CD4-positive, alpha-beta T cell treated with Interferon alpha-2 for 1 hour (primary cell): ENCODE data around the gene CHL1.

ENCODE experiments used
- DNase-seq, 2 donors: peaks; one replicate each; pipeline ENCODE4 v3.0.0-alpha.2; 2020 to 2022

Gene CHL1

GRCh38 chr3:196311-197148, at the start of gene CHL1:
Gene CHL1, plus strand, starts transcription at chr3:196763. Its CDS starts 123,014 bp downstream, at chr3:319777.
- no peak for DNase-seq

- no peak for DNase-seq
These were observed 44.9 kb upstream of the CHL1 start for GRCh38 chr3:151614-152189.

GRCh38 chr3:159974-160373, 36.6 kb upstream of the CHL1 start:
- no peak for DNase-seq

- DNase-seq, result no peak
These were observed 30.5 kb upstream of the CHL1 start for GRCh38 chr3:166071-166470.

GRCh38 chr3:166799-167198, 29.8 kb upstream of the CHL1 start:
- DNase-seq, result no peak

GRCh38 chr3:173886-174285, 22.7 kb upstream of the CHL1 start:
- DNase-seq, result no peak

- no peak for DNase-seq
These were observed 11.6 kb upstream of the CHL1 start for GRCh38 chr3:184976-185375.

GRCh38 chr3:192215-192929, 4.2 kb upstream of the CHL1 start:
- no peak for DNase-seq

GRCh38 chr3:194001-194400, 2.6 kb upstream of the CHL1 start:
- DNase-seq, result no peak

GRCh38 chr3:194421-194820, 2.1 kb upstream of the CHL1 start:
- no peak for DNase-seq

GRCh38 chr3:195666-196065, 897 bp upstream of the CHL1 start:
- no peak for DNase-seq

- DNase-seq, result no peak
These were observed 725 bp downstream of the CHL1 start for GRCh38 chr3:197149-197827.

- no peak for DNase-seq
These were observed 1.4 kb downstream of the CHL1 start for GRCh38 chr3:197828-198491.

GRCh38 chr3:199835-200234, 3.3 kb downstream of the CHL1 start:
- no peak for DNase-seq

- no peak for DNase-seq
These were observed 4.3 kb downstream of the CHL1 start for GRCh38 chr3:200758-201325.

GRCh38 chr3:204102-204501, 7.5 kb downstream of the CHL1 start:
- DNase-seq, result no peak

- no peak for DNase-seq
These were observed 11.4 kb downstream of the CHL1 start for GRCh38 chr3:207973-208372.

- no peak for DNase-seq
These were observed 14.1 kb downstream of the CHL1 start for GRCh38 chr3:210669-211068.

GRCh38 chr3:212432-212831, 15.9 kb downstream of the CHL1 start:
- no peak for DNase-seq

GRCh38 chr3:217099-217813, 20.7 kb downstream of the CHL1 start:
- DNase-seq, result no peak

- DNase-seq, result no peak
These were observed 21.4 kb downstream of the CHL1 start for GRCh38 chr3:217948-218347.
